K562 (cell line): ENCODE measurements around the gene SLC25A11. TPM values are rescaled to one million over a fixed set of nuclear protein-coding genes. Genes with fewer than 3 reads are reported as not detected.

Source experiments
- ASH1L ChIP-seq: fragments of 450-650 bp; IDR thresholded peaks from 2 replicates; pipeline ENCODE4 v1.6.1; 2018; ENCODE audit warnings: borderline replicate concordance, mild to moderate bottlenecking, low read depth; ENCODE audit not compliant: partially characterized antibody
- CREM ChIP-seq: IDR thresholded peaks from 2 replicates; pipeline ENCODE4 v1.6.1; 2014; ENCODE audit warnings: antibody characterized with exemption, low read depth
- DNMT1 ChIP-seq: fragments of 450-650 bp; IDR thresholded peaks from 2 replicates; pipeline ENCODE4 v1.6.1; 2016; ENCODE audit warnings: antibody characterized with exemption, mild to moderate bottlenecking
- EP400 ChIP-seq: fragments of 450-650 bp; IDR thresholded peaks from 2 replicates; pipeline ENCODE4 v1.6.1; 2017; ENCODE audit warnings: antibody characterized with exemption, mild to moderate bottlenecking, moderate library complexity
- FOXP1 ChIP-seq: sonication (generic); formaldehyde crosslinking; IDR thresholded peaks from 2 replicates; pipeline ENCODE4 v1.8.0; 2022; ENCODE audit warnings: mild to moderate bottlenecking, missing genetic modification reagents
- GTF2E2 ChIP-seq: fragments of 200-800 bp; sonication (Bioruptor generic); IDR thresholded peaks from 2 replicates; pipeline ENCODE4 v1.6.1; 2016; ENCODE audit warnings: missing genetic modification characterization, missing compliant biosample characterization
- HDAC6 ChIP-seq: IDR thresholded peaks from 2 replicates; pipeline ENCODE4 v1.6.1; 2012; ENCODE audit warnings: low read depth, mild to moderate bottlenecking, control low read depth, inconsistent platforms, low read length, moderate library complexity
- ILK ChIP-seq: fragments of 450-650 bp; IDR thresholded peaks from 2 replicates; pipeline ENCODE4 v1.6.1; 2016; ENCODE audit warnings: missing genetic modification characterization, low read depth, mild to moderate bottlenecking, missing compliant biosample characterization, moderate library complexity, borderline replicate concordance
- LEF1 ChIP-seq: fragments of 450-650 bp; IDR thresholded peaks from 2 replicates; pipeline ENCODE4 v1.6.1; 2016; ENCODE audit warnings: mild to moderate bottlenecking
- PRMT5 ChIP-seq: sonication (generic); formaldehyde crosslinking; IDR thresholded peaks from 2 replicates; pipeline ENCODE4 v1.5.0; 2020; ENCODE audit warnings: missing genetic modification reagents
- SIN3B ChIP-seq: fragments of 450-650 bp; IDR thresholded peaks from 2 replicates; pipeline ENCODE4 v1.6.1; 2017; ENCODE audit warnings: low read depth, mild to moderate bottlenecking, moderate library complexity
- TCFL5 ChIP-seq: fragments of 250-450 bp; sonication (Bioruptor Pico); conservative IDR thresholded peaks from 2 replicates; pipeline ENCODE4 v1.6.1; 2021; ENCODE audit warnings: mild to moderate bottlenecking, moderate library complexity, matching md5 sums
- TGIF2 ChIP-seq: sonication (generic); formaldehyde crosslinking; IDR thresholded peaks from 2 replicates; pipeline ENCODE4 v1.8.1; 2022; ENCODE audit warnings: mild to moderate bottlenecking, missing genetic modification reagents, moderate library complexity
- ZBTB1 ChIP-seq: sonication (generic); formaldehyde crosslinking; IDR thresholded peaks from 2 replicates; pipeline ENCODE4 v1.8.1; 2023; ENCODE audit warnings: missing genetic modification reagents, low read depth, mild to moderate bottlenecking, borderline replicate concordance
- ZNF12 ChIP-seq: sonication (generic); formaldehyde crosslinking; IDR thresholded peaks from 2 replicates; pipeline ENCODE4 v1.4.0; 2020; ENCODE audit warnings: mild to moderate bottlenecking, missing genetic modification reagents
- ZNF444 ChIP-seq: fragments of 250-450 bp; sonication (Bioruptor Pico); IDR thresholded peaks from 2 replicates; pipeline ENCODE4 v1.4.0; 2020; ENCODE audit warnings: mild to moderate bottlenecking, moderate library complexity
- ZNF707 ChIP-seq: fragments of 250-450 bp; sonication (Bioruptor Pico); conservative IDR thresholded peaks from 2 replicates; pipeline ENCODE4 v1.8.0; 2022; ENCODE audit warnings: inconsistent platforms, mild to moderate bottlenecking, moderate library complexity
- ZNF717 ChIP-seq: fragments of 250-450 bp; sonication (Bioruptor Pico); IDR thresholded peaks from 2 replicates; pipeline ENCODE4 v1.5.0; 2021
- polyA plus RNA-seq, 8 experiments: library from polyadenylated mRNA; depleted of rRNA in 4 of 8; stranded (reverse) in 5 of 8; unstranded in 3 of 8; fragments of >200 nt; fragmentation: Nextera tagmentation in 2 of 8; fragmentation: Illumina TruSeq in 1 of 8; extraction: Ambion mirVana in 2 of 8; extraction: Trizol in 1 of 8; gene quantifications; 2 replicates each; pipeline versions ENCODE4 v1.2.1 to v1.2.3, GENCODE V29; 2011 to 2014; ENCODE audit warnings: inconsistent platforms in 1 of 8, missing spikeins in 1 of 8
- total RNA-seq, 7 experiments: library from RNA; depleted of rRNA in 6 of 7; stranded (reverse); fragments of >200 nt in 6 of 7; fragmentation: Illumina TruSeq in 2 of 7; extraction: Trizol in 2 of 7; gene quantifications; 2 replicates each; pipeline versions ENCODE4 v1.2.1 to v1.2.3, GENCODE V29; 2011 to 2021; ENCODE audit warnings: low replicate concordance in 1 of 7
- TF ChIP-seq, protein P1 (sequence below): fragments of 250-450 bp; sonication (Bioruptor Pico); IDR thresholded peaks from 2 replicates; pipeline ENCODE4 v1.8.0; 2022; ENCODE audit warnings: moderate library complexity, mild to moderate bottlenecking, inconsistent platforms
- TF ChIP-seq, protein P2 (sequence below), 2 experiments: fragments of 450-650 bp; IDR thresholded peaks; 2 replicates each; pipeline ENCODE4 v1.6.1; 2016
- TF ChIP-seq, protein P3 (sequence below): IDR thresholded peaks from 2 replicates; pipeline ENCODE4 v1.6.1; 2014; ENCODE audit warnings: antibody characterized with exemption
- TF ChIP-seq, protein P4 (sequence below): fragments of 450-650 bp; IDR thresholded peaks from 2 replicates; pipeline ENCODE4 v1.7.1; 2018; ENCODE audit warnings: mild to moderate bottlenecking, low read depth; ENCODE audit not compliant: partially characterized antibody

Gene SLC25A11
- total and polyA plus RNA-seq, 9 of the 15 experiments (the other 6 are each of a cell fraction or from before 2014, with no cell fraction given), result 3.1 to 56.7 (median 32.9) TPM

DNA sequence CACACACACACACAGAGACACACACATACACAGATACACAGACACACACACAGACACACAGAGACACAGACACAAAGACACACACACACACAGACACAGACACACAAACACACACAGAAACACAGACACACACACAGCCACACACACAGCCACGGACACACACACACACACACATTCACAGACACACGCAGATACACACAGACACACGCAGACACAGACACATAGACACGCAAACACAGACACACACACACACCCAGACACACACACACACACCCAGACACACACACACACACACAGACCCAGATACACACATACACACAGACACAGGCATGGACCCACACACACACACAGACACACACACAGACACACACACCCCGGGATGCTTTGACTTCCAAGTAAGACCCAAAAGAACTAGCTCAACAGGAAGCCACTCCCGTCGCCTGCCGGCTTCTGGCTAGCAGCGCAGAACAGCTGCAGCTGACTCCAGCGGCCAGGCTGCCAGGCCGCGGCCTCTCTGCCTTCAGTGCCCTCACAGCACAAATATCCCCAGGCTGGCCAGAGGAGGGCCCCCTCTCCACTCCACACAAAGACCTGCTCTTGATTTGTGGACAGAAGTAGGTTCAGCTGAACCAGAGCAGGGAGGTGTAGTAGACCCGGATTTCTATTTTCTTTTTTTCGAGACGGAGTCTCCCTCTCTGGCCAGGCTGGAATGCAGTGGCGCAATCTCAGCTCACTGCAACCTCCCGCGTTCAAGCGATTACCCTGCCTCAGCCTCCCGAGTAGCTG is 30.9 kb downstream of the SLC25A11 start (continued):
- TF ChIP-seq, protein P1, sequence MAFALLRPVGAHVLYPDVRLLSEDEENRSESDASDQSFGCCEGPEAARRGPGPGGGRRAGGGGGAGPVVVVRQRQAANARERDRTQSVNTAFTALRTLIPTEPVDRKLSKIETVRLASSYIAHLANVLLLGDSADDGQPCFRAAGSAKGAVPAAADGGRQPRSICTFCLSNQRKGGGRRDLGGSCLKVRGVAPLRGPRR (CRISPR knock-in tag), result no peak
- TF ChIP-seq ZNF444 (CRISPR knock-in tag), result no peak
- TF ChIP-seq PRMT5 (CRISPR knock-in tag), result no peak
- TF ChIP-seq ASH1L, result peak; percentile 20
- no peak for TF ChIP-seq ZBTB1 (CRISPR knock-in tag)
- TF ChIP-seq CREM, result 0 out of 2 replicates have a peak, but pooled peaks have one; percentile 7
- TF ChIP-seq EP400, result no peak
- TF ChIP-seq, protein P2, sequence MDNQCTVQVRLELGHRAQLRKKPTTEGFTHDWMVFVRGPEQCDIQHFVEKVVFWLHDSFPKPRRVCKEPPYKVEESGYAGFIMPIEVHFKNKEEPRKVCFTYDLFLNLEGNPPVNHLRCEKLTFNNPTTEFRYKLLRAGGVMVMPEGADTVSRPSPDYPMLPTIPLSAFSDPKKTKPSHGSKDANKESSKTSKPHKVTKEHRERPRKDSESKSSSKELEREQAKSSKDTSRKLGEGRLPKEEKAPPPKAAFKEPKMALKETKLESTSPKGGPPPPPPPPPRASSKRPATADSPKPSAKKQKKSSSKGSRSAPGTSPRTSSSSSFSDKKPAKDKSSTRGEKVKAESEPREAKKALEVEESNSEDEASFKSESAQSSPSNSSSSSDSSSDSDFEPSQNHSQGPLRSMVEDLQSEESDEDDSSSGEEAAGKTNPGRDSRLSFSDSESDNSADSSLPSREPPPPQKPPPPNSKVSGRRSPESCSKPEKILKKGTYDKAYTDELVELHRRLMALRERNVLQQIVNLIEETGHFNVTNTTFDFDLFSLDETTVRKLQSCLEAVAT (IDR thresholded peaks at IDR 0.05), result peak; percentile 37 to 63; a peak in 1 of 4 replicates
- TF ChIP-seq TGIF2 (CRISPR knock-in tag), result no peak
- TF ChIP-seq, protein P3, sequence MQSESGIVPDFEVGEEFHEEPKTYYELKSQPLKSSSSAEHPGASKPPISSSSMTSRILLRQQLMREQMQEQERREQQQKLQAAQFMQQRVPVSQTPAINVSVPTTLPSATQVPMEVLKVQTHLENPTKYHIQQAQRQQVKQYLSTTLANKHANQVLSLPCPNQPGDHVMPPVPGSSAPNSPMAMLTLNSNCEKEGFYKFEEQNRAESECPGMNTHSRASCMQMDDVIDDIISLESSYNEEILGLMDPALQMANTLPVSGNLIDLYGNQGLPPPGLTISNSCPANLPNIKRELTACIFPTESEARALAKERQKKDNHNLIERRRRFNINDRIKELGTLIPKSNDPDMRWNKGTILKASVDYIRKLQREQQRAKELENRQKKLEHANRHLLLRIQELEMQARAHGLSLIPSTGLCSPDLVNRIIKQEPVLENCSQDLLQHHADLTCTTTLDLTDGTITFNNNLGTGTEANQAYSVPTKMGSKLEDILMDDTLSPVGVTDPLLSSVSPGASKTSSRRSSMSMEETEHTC, result no peak
- TF ChIP-seq GTF2E2, result no peak
- TF ChIP-seq ZNF717 (CRISPR knock-in tag), result no peak
- no peak for TF ChIP-seq TCFL5
- TF ChIP-seq, protein P4, sequence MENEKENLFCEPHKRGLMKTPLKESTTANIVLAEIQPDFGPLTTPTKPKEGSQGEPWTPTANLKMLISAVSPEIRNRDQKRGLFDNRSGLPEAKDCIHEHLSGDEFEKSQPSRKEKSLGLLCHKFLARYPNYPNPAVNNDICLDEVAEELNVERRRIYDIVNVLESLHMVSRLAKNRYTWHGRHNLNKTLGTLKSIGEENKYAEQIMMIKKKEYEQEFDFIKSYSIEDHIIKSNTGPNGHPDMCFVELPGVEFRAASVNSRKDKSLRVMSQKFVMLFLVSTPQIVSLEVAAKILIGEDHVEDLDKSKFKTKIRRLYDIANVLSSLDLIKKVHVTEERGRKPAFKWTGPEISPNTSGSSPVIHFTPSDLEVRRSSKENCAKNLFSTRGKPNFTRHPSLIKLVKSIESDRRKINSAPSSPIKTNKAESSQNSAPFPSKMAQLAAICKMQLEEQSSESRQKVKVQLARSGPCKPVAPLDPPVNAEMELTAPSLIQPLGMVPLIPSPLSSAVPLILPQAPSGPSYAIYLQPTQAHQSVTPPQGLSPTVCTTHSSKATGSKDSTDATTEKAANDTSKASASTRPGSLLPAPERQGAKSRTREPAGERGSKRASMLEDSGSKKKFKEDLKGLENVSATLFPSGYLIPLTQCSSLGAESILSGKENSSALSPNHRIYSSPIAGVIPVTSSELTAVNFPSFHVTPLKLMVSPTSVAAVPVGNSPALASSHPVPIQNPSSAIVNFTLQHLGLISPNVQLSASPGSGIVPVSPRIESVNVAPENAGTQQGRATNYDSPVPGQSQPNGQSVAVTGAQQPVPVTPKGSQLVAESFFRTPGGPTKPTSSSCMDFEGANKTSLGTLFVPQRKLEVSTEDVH, result no peak
- no peak for TF ChIP-seq HDAC6
- no peak for TF ChIP-seq LEF1
- TF ChIP-seq ILK (tag), result no peak
- TF ChIP-seq ZNF12 (CRISPR knock-in tag), result no peak
- TF ChIP-seq FOXP1 (CRISPR knock-in tag), result no peak
- no peak for TF ChIP-seq SIN3B
- TF ChIP-seq DNMT1, result no peak
- no peak for TF ChIP-seq ZNF707
